IMR-90 (cell line): ENCODE data around the gene CHRNA10.

Experiments used
- BHLHE40 ChIP-seq: fragments of 150-350 bp; IDR thresholded peaks from 2 replicates; pipeline ENCODE4 v1.6.1; 2016; ENCODE audit warnings: mild to moderate bottlenecking, low read depth, low read length
- FOS ChIP-seq: fragments of 150-350 bp; IDR thresholded peaks from 2 replicates; pipeline ENCODE4 v1.6.1; 2016; ENCODE audit warnings: low read depth, low read length
- MAFK ChIP-seq: IDR thresholded peaks from 2 replicates; pipeline ENCODE4 v1.6.1; 2012; ENCODE audit warnings: low read depth, low read length, improper control_type of control experiment
- MXI1 ChIP-seq: IDR thresholded peaks from 2 replicates; pipeline ENCODE4 v1.6.1; 2012; ENCODE audit warnings: low read depth, mild to moderate bottlenecking, low read length, moderate library complexity, borderline replicate concordance
- POLR2A ChIP-seq: IDR thresholded peaks from 2 replicates; pipeline ENCODE4 v1.6.1; 2012; ENCODE audit warnings: mild to moderate bottlenecking, low read depth, low read length
- RFX5 ChIP-seq: IDR thresholded peaks from 2 replicates; pipeline ENCODE4 v1.8.0; 2012; ENCODE audit warnings: low read depth, mild to moderate bottlenecking, low read length, moderate library complexity
- TF ChIP-seq, protein P1 (sequence below): conservative IDR thresholded peaks from 2 replicates; pipeline ENCODE4 v1.5.1; 2012; ENCODE audit warnings: mild to moderate bottlenecking, low read depth, low read length, improper control_type of control experiment

DNA sequence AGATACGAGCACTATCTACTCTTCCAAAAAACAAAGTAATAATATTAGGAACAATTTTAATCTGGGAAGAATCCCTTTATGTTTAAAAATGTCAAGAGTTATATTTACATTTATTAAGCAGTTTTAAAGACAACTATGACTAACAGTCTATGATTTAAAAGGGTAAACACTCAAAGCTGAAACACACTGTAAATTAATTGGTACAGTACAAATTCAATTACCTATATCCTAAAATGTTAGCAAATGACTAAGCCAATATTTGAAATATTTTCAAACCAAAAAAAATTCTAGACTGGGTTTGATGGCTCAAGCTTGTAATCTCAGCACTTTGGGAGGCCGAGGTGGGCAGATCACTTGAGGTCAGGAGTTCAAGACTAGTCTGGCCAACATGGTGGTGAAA, 36.0 kb upstream of the CHRNA10 start:
- TF ChIP-seq, protein P1, sequence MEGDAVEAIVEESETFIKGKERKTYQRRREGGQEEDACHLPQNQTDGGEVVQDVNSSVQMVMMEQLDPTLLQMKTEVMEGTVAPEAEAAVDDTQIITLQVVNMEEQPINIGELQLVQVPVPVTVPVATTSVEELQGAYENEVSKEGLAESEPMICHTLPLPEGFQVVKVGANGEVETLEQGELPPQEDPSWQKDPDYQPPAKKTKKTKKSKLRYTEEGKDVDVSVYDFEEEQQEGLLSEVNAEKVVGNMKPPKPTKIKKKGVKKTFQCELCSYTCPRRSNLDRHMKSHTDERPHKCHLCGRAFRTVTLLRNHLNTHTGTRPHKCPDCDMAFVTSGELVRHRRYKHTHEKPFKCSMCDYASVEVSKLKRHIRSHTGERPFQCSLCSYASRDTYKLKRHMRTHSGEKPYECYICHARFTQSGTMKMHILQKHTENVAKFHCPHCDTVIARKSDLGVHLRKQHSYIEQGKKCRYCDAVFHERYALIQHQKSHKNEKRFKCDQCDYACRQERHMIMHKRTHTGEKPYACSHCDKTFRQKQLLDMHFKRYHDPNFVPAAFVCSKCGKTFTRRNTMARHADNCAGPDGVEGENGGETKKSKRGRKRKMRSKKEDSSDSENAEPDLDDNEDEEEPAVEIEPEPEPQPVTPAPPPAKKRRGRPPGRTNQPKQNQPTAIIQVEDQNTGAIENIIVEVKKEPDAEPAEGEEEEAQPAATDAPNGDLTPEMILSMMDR: no peak
- no peak for TF ChIP-seq MXI1
- TF ChIP-seq POLR2A: no peak
- TF ChIP-seq RFX5: no peak
- no peak for TF ChIP-seq FOS
- no peak for TF ChIP-seq BHLHE40
- no peak for TF ChIP-seq MAFK
